HG03442 (cell line): ENCODE data around the gene OVCA2.

Source experiments
- ATAC-seq: cut with Tn5 transposase; IDR thresholded peaks from one replicate; pipeline ENCODE4 v1.9.1; 2021; ENCODE audit warnings: mild to moderate bottlenecking, moderate library complexity; ENCODE audit not compliant: unreplicated experiment

Gene OVCA2

GRCh38 chr17:2051933-2052559, 10.2 kb downstream of the OVCA2 start:
- ATAC-seq: no peak

GRCh38 chr17:2053380-2054261, 11.8 kb downstream of the OVCA2 start:
- no peak for ATAC-seq

GRCh38 chr17:2054262-2054511, 12.4 kb downstream of the OVCA2 start:
- ATAC-seq: no peak

GRCh38 chr17:2054512-2055291, 12.9 kb downstream of the OVCA2 start, which contains the start of gene HIC1:
TSS of gene HIC1 (plus strand) at chr17:2055103. CDS start at chr17:2056691, 1,588 bp downstream.
- no peak for ATAC-seq

- no peak for ATAC-seq
These were observed 13.7 kb downstream of the OVCA2 start for GRCh38 chr17:2055292-2056205.

- ATAC-seq: no peak
These were observed 14.7 kb downstream of the OVCA2 start for GRCh38 chr17:2056206-2057174.

GRCh38 chr17:2057175-2057759, 15.4 kb downstream of the OVCA2 start:
- ATAC-seq: no peak

- ATAC-seq: no peak
These were observed 16.2 kb downstream of the OVCA2 start for GRCh38 chr17:2057760-2058585.

GRCh38 chr17:2058586-2059546, 17.0 kb downstream of the OVCA2 start:
- ATAC-seq: no peak

- no peak for ATAC-seq
These were observed 17.9 kb downstream of the OVCA2 start for GRCh38 chr17:2059547-2060384.

GRCh38 chr17:2060385-2060658, 18.5 kb downstream of the OVCA2 start:
- ATAC-seq: no peak

GRCh38 chr17:2060681-2061440, 19.0 kb downstream of the OVCA2 start:
- no peak for ATAC-seq

GRCh38 chr17:2061441-2061958, 19.7 kb downstream of the OVCA2 start:
- ATAC-seq: no peak

GRCh38 chr17:2062571-2063183, 20.9 kb downstream of the OVCA2 start:
- ATAC-seq: no peak
